Globus pallidus (tissue), 1 donor: ENCODE results near the gene CFAP157.
"Not testable (repeated sequence)": the region's sequence is repeated elsewhere in the genome, so short reads cannot be mapped to it uniquely, and the experiment has no call there.

Source experiments
- DNase-seq: peaks from one replicate; pipeline ENCODE4 v3.0.0-alpha.2; 2015; ENCODE audit warnings: low spot score

The CFAP157 gene

GRCh38 chr9:127735530-127736185, 28.9 kb downstream of the CFAP157 start:
- DNase-seq, result no peak

- DNase-seq, result no peak
Observed at GRCh38 chr9:127738666-127739065, 31.9 kb downstream of the CFAP157 start.

- DNase-seq, result no peak
Observed at GRCh38 chr9:127739614-127740330, 33.0 kb downstream of the CFAP157 start.

- DNase-seq, result peak; percentile 80
Observed at GRCh38 chr9:127741831-127742434, 35.1 kb downstream of the CFAP157 start.

GRCh38 chr9:127742435-127743088, 35.8 kb downstream of the CFAP157 start:
- DNase-seq, result no peak

GRCh38 chr9:127744398-127745110, 37.8 kb downstream of the CFAP157 start:
- no peak for DNase-seq

GRCh38 chr9:127746959-127747569, 40.3 kb downstream of the CFAP157 start:
- no peak for DNase-seq

- no peak for DNase-seq
Observed at GRCh38 chr9:127749090-127749787, 42.5 kb downstream of the CFAP157 start.

- no peak for DNase-seq
Observed at GRCh38 chr9:127751269-127752054, 44.7 kb downstream of the CFAP157 start.

- no peak for DNase-seq
Observed at GRCh38 chr9:127753148-127753547, 46.4 kb downstream of the CFAP157 start.

- DNase-seq, result no peak
Observed at GRCh38 chr9:127753622-127754021, 46.8 kb downstream of the CFAP157 start.

- DNase-seq, result no peak
Observed at GRCh38 chr9:127754099-127755060, 47.6 kb downstream of the CFAP157 start.

- DNase-seq, result no peak
Observed at GRCh38 chr9:127755061-127756060, 48.6 kb downstream of the CFAP157 start.

GRCh38 chr9:127756233-127756632, 49.4 kb downstream of the CFAP157 start:
- no peak for DNase-seq

- DNase-seq, result not testable (repeated sequence)
Observed at GRCh38 chr9:127756776-127757175, 50.0 kb downstream of the CFAP157 start.

- DNase-seq, result no peak
Observed at GRCh38 chr9:127758843-127759242, 52.1 kb downstream of the CFAP157 start.

GRCh38 chr9:127761061-127761460, 54.3 kb downstream of the CFAP157 start:
- no peak for DNase-seq

GRCh38 chr9:127761491-127761956, 54.7 kb downstream of the CFAP157 start:
- DNase-seq, result no peak
